ENCODE data around the gene CP.
"Not testable (repeated sequence)": the region's sequence is repeated elsewhere in the genome, so short reads cannot be mapped to it uniquely, and the experiment has no call there.

The CP gene

GRCh38 chr3:149221783-149222517 lies at the start of gene CP:
Gene CP, minus strand, starts transcription at chr3:149221829. Its CDS starts 37 bp downstream, at chr3:149221792.
- no peak for DNase-seq (ENCODE audit: low read depth, low spot score)

GRCh38 chr3:149270180-149270579 lies 48.6 kb upstream of the CP start:
- no peak for DNase-seq (ENCODE audit: low read depth, low spot score)

- DNase-seq (ENCODE audit: low read depth, low spot score): no peak
These were observed 48.1 kb upstream of the CP start for GRCh38 chr3:149269687-149270086.

- DNase-seq (ENCODE audit: low read depth, low spot score): no peak
These were observed 45.9 kb upstream of the CP start for GRCh38 chr3:149267565-149267964.

- DNase-seq (ENCODE audit: low read depth, low spot score): no peak
These were observed 45.1 kb upstream of the CP start for GRCh38 chr3:149266736-149267135.

- no peak for DNase-seq (ENCODE audit: low read depth, low spot score)
These were observed 42.2 kb upstream of the CP start for GRCh38 chr3:149263856-149264255.

GRCh38 chr3:149258714-149259113 lies 37.1 kb upstream of the CP start:
- DNase-seq (ENCODE audit: low read depth, low spot score): no peak

- no peak for DNase-seq (ENCODE audit: low read depth, low spot score)
These were observed 36.7 kb upstream of the CP start for GRCh38 chr3:149258298-149258697.

GRCh38 chr3:149252272-149252671 lies 30.6 kb upstream of the CP start:
- no peak for DNase-seq (ENCODE audit: low read depth, low spot score)

- no peak for DNase-seq (ENCODE audit: low read depth, low spot score)
These were observed 29.6 kb upstream of the CP start for GRCh38 chr3:149251186-149251585.

GRCh38 chr3:149247929-149248691 lies 26.5 kb upstream of the CP start:
- DNase-seq (ENCODE audit: low read depth, low spot score): no peak

GRCh38 chr3:149247008-149247710 lies 25.5 kb upstream of the CP start:
- peak; percentile 53 for DNase-seq (ENCODE audit: low read depth, low spot score)

- DNase-seq (ENCODE audit: low read depth, low spot score): no peak
These were observed 24.3 kb upstream of the CP start for GRCh38 chr3:149245738-149246451.

GRCh38 chr3:149243540-149243939 lies 21.9 kb upstream of the CP start:
- DNase-seq (ENCODE audit: low read depth, low spot score): no peak

GRCh38 chr3:149239357-149239936 lies 17.8 kb upstream of the CP start:
- no peak for DNase-seq (ENCODE audit: low read depth, low spot score)

- DNase-seq (ENCODE audit: low read depth, low spot score): not testable (repeated sequence)
These were observed 16.6 kb upstream of the CP start for GRCh38 chr3:149238268-149238667.

GRCh38 chr3:149235599-149236424 lies 14.2 kb upstream of the CP start:
- DNase-seq (ENCODE audit: low read depth, low spot score): no peak

- no peak for DNase-seq (ENCODE audit: low read depth, low spot score)
These were observed 13.1 kb upstream of the CP start for GRCh38 chr3:149234671-149235245.

GRCh38 chr3:149233323-149233722 lies 11.7 kb upstream of the CP start:
- no peak for DNase-seq (ENCODE audit: low read depth, low spot score)

- no peak for DNase-seq (ENCODE audit: low read depth, low spot score)
These were observed 10.2 kb upstream of the CP start for GRCh38 chr3:149231871-149232270.
